HepG2 (cell line): ENCODE measurements around the gene HNF1B. TPM values are rescaled to one million over a fixed set of nuclear protein-coding genes. Genes with fewer than 3 reads are reported as not detected.

Experiments used
- ATAC-seq: fragments of 200-7000 bp; cut with Tn5 transposase; 3 replicates; pipeline ENCODE4 v1.9.1; 2020; ENCODE audit warnings: mild to moderate bottlenecking, moderate library complexity
- BruUV-seq: library from RNA; stranded (reverse); fragments of 400-500 nt; replicated peaks from 2 replicates; lab custom pipeline; 2021; lab: Mats Ljungman, UMichigan
- CTCF ChIA-PET: fragments of 300-600 bp; formaldehyde crosslinking; extraction: SDS; loops from one replicate; lab custom pipeline; 2021; ENCODE audit warnings: low total read pairs, inconsistent platforms, low intra/inter-chr PET ratio; lab: Yijun Ruan, JAX
- POLR2A ChIA-PET: fragments of 350-600 bp; sonication (Branson Sonifier 250); formaldehyde crosslinking; loops from one replicate; lab custom pipeline; 2020; ENCODE audit warnings: antibody characterized with exemption, inconsistent platforms; lab: Yijun Ruan, JAX
- DNase-seq: peaks from one replicate; pipeline ENCODE4 v3.0.0-alpha.2; 2015; ENCODE audit warnings: low spot score
- FAIRE-seq: peaks from 3 replicates; lab custom pipeline; 2011; peaks lifted over from hg19 to GRCh38; lab: Jason Lieb, UNC
- H2AFZ ChIP-seq: one replicate; pipeline ENCODE4 v1.6.1; 2011; ENCODE audit warnings: low read length, inconsistent platforms
- H3K27ac ChIP-seq: fragments of 300-600 bp; 3 replicates; pipeline ENCODE4 v1.8.0; 2011; ENCODE audit warnings: mixed run types, mild to moderate bottlenecking, mixed read lengths, low read length, inconsistent platforms; ENCODE audit not compliant: insufficient read depth; ENCODE audit errors: extremely low read length
- H3K27me3 ChIP-seq, 2 experiments: fragments of 200-600 bp in 1 of 2; 2 replicates in 1 of 2; 3 replicates in 1 of 2; pipeline versions ENCODE4 v1.6.0 to v1.8.0; 2011; ENCODE audit warnings: low read length in 2 of 2, mild to moderate bottlenecking in 2 of 2, moderate library complexity in 2 of 2, inconsistent platforms in 1 of 2; ENCODE audit not compliant: insufficient read depth in 2 of 2, control insufficient read depth in 1 of 2
- H3K36me3 ChIP-seq, 2 experiments: fragments of 200-600 bp in 1 of 2; replicated peaks in 1 of 2; 2 replicates in 1 of 2; 3 replicates in 1 of 2; pipeline versions ENCODE4 v1.5.1 to v1.8.0; 2011; ENCODE audit warnings: low read length in 2 of 2, inconsistent platforms in 1 of 2; ENCODE audit not compliant: insufficient read depth in 2 of 2, control insufficient read depth in 1 of 2
- H3K4me1 ChIP-seq: 2 replicates; pipeline ENCODE4 v1.5.1; 2012; ENCODE audit warnings: low read length, inconsistent platforms; ENCODE audit not compliant: insufficient read depth
- H3K4me2 ChIP-seq: 2 replicates; pipeline ENCODE4 v1.6.0; 2011; ENCODE audit warnings: low read depth, low read length, inconsistent platforms
- H3K4me3 ChIP-seq, 3 experiments: fragments of 200-600 bp in 1 of 3; sonication (generic), shearing (Covaris generic) in 1 of 3; replicated peaks in 1 of 3; 2 replicates each; pipeline ENCODE4 v1.5.1; 2011 to 2016; ENCODE audit warnings: low read length in 3 of 3, inconsistent platforms in 2 of 3, low read depth in 2 of 3, mild to moderate bottlenecking in 2 of 3, control low read depth in 1 of 3, mixed read lengths in 1 of 3; ENCODE audit not compliant: insufficient read depth in 1 of 3
- H3K79me2 ChIP-seq: one replicate; pipeline ENCODE4 v1.6.1; 2011; ENCODE audit warnings: low read length, inconsistent platforms; ENCODE audit not compliant: insufficient read depth
- H3K9ac ChIP-seq: 2 replicates; pipeline ENCODE4 v1.6.0; 2011; ENCODE audit warnings: mild to moderate bottlenecking, low read depth, low read length, inconsistent platforms; ENCODE audit not compliant: insufficient read depth
- H3K9me3 ChIP-seq: 2 replicates; pipeline ENCODE4 v1.5.1; 2012; ENCODE audit warnings: mild to moderate bottlenecking, low read length
- H4K20me1 ChIP-seq: 2 replicates; pipeline ENCODE4 v1.6.0; 2011; ENCODE audit warnings: inconsistent platforms, mild to moderate bottlenecking, low read length, moderate library complexity; ENCODE audit not compliant: insufficient read depth
- NFATC3 ChIP-seq: sonication (generic); formaldehyde crosslinking; IDR thresholded peaks from 2 replicates; pipeline ENCODE4 v1.5.1; 2020; ENCODE audit warnings: mild to moderate bottlenecking, missing genetic modification reagents
- PHF21A ChIP-seq: sonication (generic); formaldehyde crosslinking; IDR thresholded peaks from 2 replicates; pipeline ENCODE4 v1.5.0; 2020; ENCODE audit warnings: mild to moderate bottlenecking, missing genetic modification reagents
- PHF5A ChIP-seq: IDR thresholded peaks from one replicate; pipeline ENCODE4 v1.6.1; 2018; ENCODE audit warnings: low read depth, missing genetic modification reagents; ENCODE audit not compliant: unreplicated experiment
- TBL1XR1 ChIP-seq: fragments of 150-350 bp; IDR thresholded peaks from 2 replicates; pipeline ENCODE4 v1.6.1; 2014; ENCODE audit warnings: borderline replicate concordance, low read length; ENCODE audit not compliant: partially characterized antibody
- TOPORS ChIP-seq: sonication (generic); formaldehyde crosslinking; IDR thresholded peaks from 2 replicates; pipeline ENCODE4 v1.8.0; 2023; ENCODE audit warnings: mild to moderate bottlenecking, missing genetic modification reagents
- XRCC5 ChIP-seq: fragments of 200-400 bp; formaldehyde crosslinking; optimal IDR thresholded peaks from 2 replicates; pipeline ENCODE3; 2017; ENCODE audit warnings: mild to moderate bottlenecking, low read length
- ZNF230 ChIP-seq: sonication (generic); formaldehyde crosslinking; IDR thresholded peaks from 2 replicates; pipeline ENCODE4 v1.4.0; 2020; ENCODE audit warnings: mild to moderate bottlenecking, missing genetic modification reagents
- ZNF263 ChIP-seq: sonication (generic); formaldehyde crosslinking; IDR thresholded peaks from 2 replicates; pipeline ENCODE4 v1.4.0; 2020; ENCODE audit warnings: missing genetic modification reagents
- ZSCAN29 ChIP-seq: sonication (generic); formaldehyde crosslinking; conservative IDR thresholded peaks from 2 replicates; pipeline ENCODE4 v1.4.0; 2020; ENCODE audit warnings: mild to moderate bottlenecking, missing genetic modification reagents
- WGBS: methylation state at CpG from one replicate; pipeline ENCODE4 v1.1.6; 2017; ENCODE audit warnings: low lambda C conversion rate; 5-methylcytosine and 5-hydroxymethylcytosine counted together
- in situ Hi-C: cut with HindIII; loops from 2 replicates; pipeline ENCODE4 v1.10.0; 2017; ENCODE audit warnings: low pct_unique_long_range_greater_than_20kb; ENCODE audit not compliant: extremely low pct_ligation_motif_present
- intact Hi-C: fragments of 100-400 bp; cut with micrococcal nuclease; formaldehyde crosslinking; loops from one replicate; pipeline ENCODE4 v1.10.0; 2022; ENCODE audit not compliant: unreplicated experiment
- polyA plus RNA-seq, 8 experiments: library from polyadenylated mRNA; depleted of rRNA in 3 of 8; stranded (reverse) in 7 of 8; unstranded in 1 of 8; fragments of >200 nt; fragmentation: Illumina TruSeq in 4 of 8; extraction: Trizol in 4 of 8; gene quantifications; 2 replicates each; pipeline versions ENCODE4 v1.2.1 to v1.2.3, GENCODE V29; 2011 to 2016; ENCODE audit warnings: low read depth in 4 of 8, missing spikeins in 1 of 8, mixed read lengths in 1 of 8; ENCODE audit not compliant: insufficient read depth in 1 of 8
- total RNA-seq, 5 experiments: library from RNA; depleted of rRNA; stranded (reverse); fragments of >200 nt; fragmentation: Illumina TruSeq; extraction: Trizol; gene quantifications; 2 replicates each; pipeline ENCODE4 v1.2.3, GENCODE V29; 2016; ENCODE audit warnings: low read depth in 1 of 5
- TF ChIP-seq, protein P1 (sequence below): sonication (generic); formaldehyde crosslinking; IDR thresholded peaks from 2 replicates; pipeline ENCODE4 v1.5.1; 2020; ENCODE audit warnings: missing genetic modification reagents, mild to moderate bottlenecking, borderline replicate concordance
- TF ChIP-seq, protein P2 (sequence below): sonication (generic); formaldehyde crosslinking; IDR thresholded peaks from 2 replicates; pipeline ENCODE4 v1.5.0; 2020; ENCODE audit warnings: missing genetic modification reagents

Gene HNF1B
- total and polyA plus RNA-seq, 2 of the 13 experiments (the other 11 are each of a cell fraction or from before 2014, with no cell fraction given), result 1.9 to 5.3 TPM

DNA sequence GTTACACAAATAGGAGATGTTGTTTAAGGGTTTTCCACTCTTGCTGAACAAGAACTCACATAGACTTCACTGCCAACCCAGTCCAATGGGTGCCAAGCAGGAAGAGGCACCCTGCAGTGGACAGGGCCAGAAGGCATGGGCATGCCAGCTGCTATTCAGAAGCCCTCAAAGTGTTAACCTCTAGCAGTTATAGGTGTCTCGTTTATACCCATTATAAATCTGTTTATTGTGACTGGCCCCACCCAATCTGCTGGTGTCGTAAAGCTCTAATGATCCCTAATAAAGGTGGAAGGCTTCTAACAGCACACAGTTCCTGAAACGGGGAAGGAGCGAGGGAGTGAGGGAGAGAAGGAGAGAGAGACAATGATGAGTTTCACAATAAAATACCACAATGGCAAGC, 23.9 kb downstream of the HNF1B start:
- H3K27me3 ChIP-seq, result no peaks in the 10 kb centered on the region
- CTCF ChIA-PET, result no interaction called here
- in situ Hi-C loops (no loop called here), intact Hi-C loops (no loop called here)
- H3K27ac ChIP-seq, result no peak overlapping the region
- POLR2A ChIA-PET, result interaction anchor here (1.2 kb wide), 1 partner anchor 12 kb away, joined by 3 read pairs; no protein-coding TSS in a partner anchor
- no peak overlapping the region for H3K9ac ChIP-seq
- no peak overlapping the region for H3K4me3 ChIP-seq
- no peaks in the 10 kb centered on the region for H4K20me1 ChIP-seq
- FAIRE-seq (no peak), DNase-seq (no peak), ATAC-seq (no peak)
- BruUV-seq, result no TSS peak
- no peaks in the 10 kb centered on the region for H3K79me2 ChIP-seq
- no peak for TF ChIP-seq PHF5A (CRISPR knock-in tag)
- TF ChIP-seq XRCC5, result no peak
- TF ChIP-seq TBL1XR1, result no peak
- no peak for TF ChIP-seq ZNF230 (CRISPR knock-in tag)
- no peak for TF ChIP-seq ZSCAN29 (CRISPR knock-in tag)
- no peak for TF ChIP-seq PHF21A (CRISPR knock-in tag)
- TF ChIP-seq, protein P1, sequence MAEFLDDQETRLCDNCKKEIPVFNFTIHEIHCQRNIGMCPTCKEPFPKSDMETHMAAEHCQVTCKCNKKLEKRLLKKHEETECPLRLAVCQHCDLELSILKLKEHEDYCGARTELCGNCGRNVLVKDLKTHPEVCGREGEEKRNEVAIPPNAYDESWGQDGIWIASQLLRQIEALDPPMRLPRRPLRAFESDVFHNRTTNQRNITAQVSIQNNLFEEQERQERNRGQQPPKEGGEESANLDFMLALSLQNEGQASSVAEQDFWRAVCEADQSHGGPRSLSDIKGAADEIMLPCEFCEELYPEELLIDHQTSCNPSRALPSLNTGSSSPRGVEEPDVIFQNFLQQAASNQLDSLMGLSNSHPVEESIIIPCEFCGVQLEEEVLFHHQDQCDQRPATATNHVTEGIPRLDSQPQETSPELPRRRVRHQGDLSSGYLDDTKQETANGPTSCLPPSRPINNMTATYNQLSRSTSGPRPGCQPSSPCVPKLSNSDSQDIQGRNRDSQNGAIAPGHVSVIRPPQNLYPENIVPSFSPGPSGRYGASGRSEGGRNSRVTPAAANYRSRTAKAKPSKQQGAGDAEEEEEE, result no peak
- H3K9me3 ChIP-seq, result no peaks in the 10 kb centered on the region
- peaks cover 44% of the 10 kb centered on the region for H3K4me1 ChIP-seq
- H3K4me2 ChIP-seq, result no peak overlapping the region
- 91% methylated on average over 4 of the region's 4 CpGs for WGBS
- H2AFZ ChIP-seq, result no peak overlapping the region
- H3K36me3 ChIP-seq, result peaks cover 6 to 25% of the 10 kb centered on the region in 2 experiments; a peak in 3 of 5 replicates

DNA sequence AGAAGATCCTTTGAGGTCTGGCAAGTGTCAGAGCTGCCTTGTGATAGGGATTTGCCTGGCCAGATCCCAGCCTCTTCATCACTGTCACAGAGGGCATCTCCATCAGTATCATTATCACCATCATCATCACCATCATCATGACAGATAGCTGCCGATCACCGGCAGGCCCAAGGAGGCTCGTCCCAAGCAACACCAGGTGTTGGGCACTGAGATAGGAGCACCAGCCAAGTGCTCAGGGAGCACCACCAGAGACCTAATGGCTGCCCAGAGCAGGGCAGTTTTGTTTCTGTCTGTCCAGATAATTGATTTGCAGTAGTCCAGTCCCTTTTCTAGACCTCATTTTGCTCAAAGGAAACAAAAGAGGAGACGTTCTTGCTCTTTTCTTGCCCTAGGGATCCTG, 25.0 kb downstream of the HNF1B start:
- H3K36me3 ChIP-seq, result peaks cover 5 to 20% of the 10 kb centered on the region in 2 experiments; a peak in 3 of 5 replicates
- H3K9ac ChIP-seq, result no peak overlapping the region
- CTCF ChIA-PET, result no interaction called here
- H4K20me1 ChIP-seq, result no peaks in the 10 kb centered on the region
- H3K9me3 ChIP-seq, result no peaks in the 10 kb centered on the region
- H3K27ac ChIP-seq, result no peak overlapping the region
- POLR2A ChIA-PET, result no interaction called here
- intact Hi-C loops, result no loop called here
- TF ChIP-seq TOPORS (CRISPR knock-in tag), result no peak
- no peak for TF ChIP-seq NFATC3 (CRISPR knock-in tag)
- TF ChIP-seq, protein P2, sequence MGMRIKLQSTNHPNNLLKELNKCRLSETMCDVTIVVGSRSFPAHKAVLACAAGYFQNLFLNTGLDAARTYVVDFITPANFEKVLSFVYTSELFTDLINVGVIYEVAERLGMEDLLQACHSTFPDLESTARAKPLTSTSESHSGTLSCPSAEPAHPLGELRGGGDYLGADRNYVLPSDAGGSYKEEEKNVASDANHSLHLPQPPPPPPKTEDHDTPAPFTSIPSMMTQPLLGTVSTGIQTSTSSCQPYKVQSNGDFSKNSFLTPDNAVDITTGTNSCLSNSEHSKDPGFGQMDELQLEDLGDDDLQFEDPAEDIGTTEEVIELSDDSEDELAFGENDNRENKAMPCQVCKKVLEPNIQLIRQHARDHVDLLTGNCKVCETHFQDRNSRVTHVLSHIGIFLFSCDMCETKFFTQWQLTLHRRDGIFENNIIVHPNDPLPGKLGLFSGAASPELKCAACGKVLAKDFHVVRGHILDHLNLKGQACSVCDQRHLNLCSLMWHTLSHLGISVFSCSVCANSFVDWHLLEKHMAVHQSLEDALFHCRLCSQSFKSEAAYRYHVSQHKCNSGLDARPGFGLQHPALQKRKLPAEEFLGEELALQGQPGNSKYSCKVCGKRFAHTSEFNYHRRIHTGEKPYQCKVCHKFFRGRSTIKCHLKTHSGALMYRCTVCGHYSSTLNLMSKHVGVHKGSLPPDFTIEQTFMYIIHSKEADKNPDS (CRISPR knock-in tag), result no peak
- peak; percentile 92 for TF ChIP-seq ZNF263 (CRISPR knock-in tag)
- no TSS peak for BruUV-seq
- FAIRE-seq, result no peak
- no peak overlapping the region for H3K4me2 ChIP-seq
- H3K4me3 ChIP-seq, result no peak overlapping the region
- H2AFZ ChIP-seq, result no peak overlapping the region
- no peaks in the 10 kb centered on the region for H3K79me2 ChIP-seq
- H3K27me3 ChIP-seq, result no peaks in the 10 kb centered on the region
- no peak for DNase-seq
- in situ Hi-C loops, result no loop called here
- WGBS, result 99% methylated on average over 2 of the region's 4 CpGs
- no peak for ATAC-seq
- peaks cover 56% of the 10 kb centered on the region for H3K4me1 ChIP-seq
